NCI-H2081 (cell line): ENCODE data around the gene KRT3.

Source experiments
- DNase-seq, 2 experiments: peaks; one replicate each; lab custom pipeline; 2025; lab: John Stamatoyannopoulos, UW

The KRT3 gene

DNA sequence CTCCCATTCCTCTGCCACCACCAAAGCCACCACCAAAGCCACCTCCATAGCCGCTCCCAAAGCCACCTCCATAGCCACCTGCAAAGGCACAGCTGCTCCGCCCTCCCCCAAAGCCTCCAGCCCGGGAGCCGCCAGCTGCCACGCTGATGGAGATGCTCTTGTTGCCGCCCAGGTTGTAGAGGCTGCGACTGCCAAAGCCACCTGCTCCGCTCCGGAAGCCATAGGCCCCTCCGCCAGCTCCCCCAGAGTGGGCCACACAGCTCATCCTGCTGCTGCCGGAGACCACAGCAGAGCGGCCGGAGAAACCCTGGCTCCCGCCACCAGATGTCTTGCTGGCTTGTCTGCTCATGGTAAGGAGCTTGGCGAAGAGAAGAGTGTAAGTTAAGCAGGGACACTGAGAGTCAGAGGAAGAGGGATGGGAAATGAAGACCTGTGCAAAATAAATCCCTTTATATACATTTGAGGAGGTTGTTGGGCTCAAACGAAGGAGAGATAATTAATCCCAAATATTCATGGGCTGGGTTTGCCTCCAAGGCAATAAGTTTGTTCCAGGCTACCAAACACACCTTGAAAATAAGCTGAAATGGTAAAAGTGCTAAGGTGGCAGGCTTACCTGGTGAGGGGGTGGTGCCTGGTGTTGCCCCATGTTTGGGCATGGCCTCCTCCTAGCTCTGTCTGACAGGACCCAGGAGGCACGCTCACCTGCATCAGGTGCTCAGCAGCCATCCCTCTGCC lies at the start of gene KRT3:
Gene KRT3, minus strand, starts transcription at position 424 of the 735 bp plus-strand sequence. Its CDS starts 75 bp downstream, at position 349.
- DNase-seq = no peak

DNA sequence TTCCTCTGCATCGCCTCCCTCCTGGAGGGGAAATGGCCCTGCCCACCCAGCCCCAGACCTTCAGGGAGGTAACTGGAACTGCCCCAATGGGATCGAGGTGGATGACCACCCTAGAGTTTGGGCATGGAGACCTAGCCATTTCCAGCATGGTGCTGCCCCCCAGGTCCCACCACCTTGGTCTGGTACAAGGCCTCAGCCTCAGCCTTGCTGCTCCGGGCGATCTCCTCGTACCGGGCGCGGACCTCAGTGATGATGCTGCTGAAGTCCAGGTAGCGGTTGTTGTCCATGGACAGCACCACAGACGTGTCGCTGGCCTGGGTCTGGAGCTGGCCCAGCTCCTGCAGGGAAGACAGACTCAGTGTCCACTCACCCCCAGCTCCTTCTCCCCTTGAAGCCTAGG lies 48.5 kb upstream of the KRT3 start:
- no peak for DNase-seq

DNA sequence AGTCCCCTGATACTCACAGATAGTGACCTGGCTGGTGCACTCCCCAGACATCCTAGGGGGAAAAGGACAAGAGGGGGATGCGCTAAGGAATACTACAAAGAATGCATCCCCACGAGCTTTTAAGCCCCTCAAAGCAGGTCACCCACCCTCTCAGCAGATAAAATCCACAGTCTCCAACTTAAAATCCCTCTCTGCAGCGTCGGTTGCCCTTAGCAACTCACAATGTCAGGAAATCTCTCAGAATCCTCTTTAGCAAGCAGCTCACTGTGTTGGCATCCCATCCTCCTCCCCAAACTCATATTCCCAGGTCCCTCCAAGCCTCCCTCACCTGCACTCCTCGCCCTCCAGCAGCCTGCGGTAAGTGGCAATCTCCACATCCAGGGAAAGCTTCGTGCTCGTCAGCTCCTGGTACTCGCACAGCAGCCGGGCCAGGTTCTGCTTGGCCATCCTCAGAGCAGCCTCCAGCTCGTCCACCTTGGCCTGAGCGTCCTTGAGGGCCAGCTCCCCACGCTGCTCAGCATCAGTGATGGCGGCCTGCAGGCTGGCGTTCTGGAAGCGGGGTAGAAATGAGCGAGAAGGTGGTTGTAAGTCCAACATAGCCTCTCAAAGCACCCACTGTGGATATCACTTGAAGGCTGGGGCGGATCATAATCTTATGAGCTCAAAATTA lies 43.7 kb upstream of the KRT3 start:
- DNase-seq = no peak

DNA sequence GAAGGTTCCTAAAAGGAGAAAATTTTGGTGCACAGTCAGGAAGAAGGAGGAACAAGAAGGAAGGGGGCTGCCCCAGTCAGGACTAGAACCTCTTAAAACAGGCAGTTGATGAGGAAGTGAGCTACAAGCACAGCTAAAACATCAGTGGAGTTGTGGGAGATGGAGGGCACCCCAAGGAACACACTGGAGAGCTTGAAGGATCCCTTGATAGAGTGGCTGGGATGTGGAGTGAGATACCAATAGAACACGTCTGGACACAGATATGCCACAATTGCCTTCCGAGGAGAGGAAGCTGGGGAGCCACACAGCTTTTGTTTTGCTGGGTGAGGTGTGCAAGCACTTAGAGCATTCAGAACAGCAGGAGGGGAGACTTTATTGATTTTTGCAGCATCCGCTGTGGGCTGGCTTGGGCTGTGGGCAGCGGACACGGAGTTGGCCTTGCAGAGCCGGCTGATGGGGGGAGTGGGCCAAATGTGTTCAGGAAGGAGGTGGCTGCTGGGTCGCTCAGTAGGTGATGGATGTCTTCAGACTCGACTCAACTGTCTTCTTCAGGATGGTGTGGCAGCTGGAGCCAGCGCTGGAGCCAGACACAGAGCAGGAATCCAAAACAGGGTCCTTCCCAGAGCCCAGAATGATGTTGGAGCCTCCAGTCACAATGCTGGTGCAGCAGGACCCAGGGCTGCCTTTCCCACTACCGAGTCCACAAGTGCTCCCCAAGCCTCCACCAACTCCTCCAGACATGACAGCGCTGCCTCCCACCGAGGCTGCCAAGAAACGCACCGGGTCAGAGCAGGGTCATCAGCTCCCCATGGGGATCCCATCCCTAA lies 42.9 kb upstream of the KRT3 start:
- no peak for DNase-seq

DNA sequence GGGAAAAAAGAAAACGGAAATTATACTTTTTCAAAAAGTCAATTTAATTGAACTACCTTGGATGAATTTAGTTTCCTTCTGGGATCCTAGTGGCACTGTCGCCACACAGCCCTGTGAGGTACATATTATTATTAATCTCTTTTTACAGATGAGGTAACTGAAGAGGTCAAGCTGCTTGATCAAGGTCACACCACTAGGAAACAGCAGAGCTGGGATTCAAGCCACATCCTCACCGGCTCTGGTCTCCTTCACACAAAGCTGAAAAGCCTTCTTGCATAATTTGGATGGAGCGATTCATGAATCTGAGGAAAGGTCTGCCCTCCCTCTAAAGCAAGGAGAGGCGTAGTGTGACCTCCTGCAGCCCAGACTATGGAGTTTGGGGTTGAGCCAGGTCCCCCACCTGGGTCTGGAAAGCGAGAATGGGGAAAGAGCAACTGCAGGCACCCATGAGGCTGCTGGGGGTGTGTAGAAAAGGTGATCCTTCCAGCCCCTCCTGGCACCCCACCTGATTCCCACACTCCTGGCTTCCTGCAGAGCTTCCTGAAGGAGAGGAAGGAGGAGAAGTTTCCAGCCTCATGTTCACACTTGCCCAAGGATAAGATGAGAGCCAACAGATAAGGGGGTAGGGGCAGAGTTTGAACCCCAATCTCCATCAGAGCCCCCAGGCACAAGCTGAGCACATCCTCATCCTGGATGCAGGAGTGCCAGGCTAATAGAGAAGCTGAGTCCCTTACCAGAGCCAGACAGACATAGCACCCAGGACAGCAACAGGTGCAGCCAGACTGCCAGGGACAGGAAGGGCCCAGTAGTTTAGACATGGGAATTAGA lies 42.1 kb upstream of the KRT3 start:
- DNase-seq = no peak

DNA sequence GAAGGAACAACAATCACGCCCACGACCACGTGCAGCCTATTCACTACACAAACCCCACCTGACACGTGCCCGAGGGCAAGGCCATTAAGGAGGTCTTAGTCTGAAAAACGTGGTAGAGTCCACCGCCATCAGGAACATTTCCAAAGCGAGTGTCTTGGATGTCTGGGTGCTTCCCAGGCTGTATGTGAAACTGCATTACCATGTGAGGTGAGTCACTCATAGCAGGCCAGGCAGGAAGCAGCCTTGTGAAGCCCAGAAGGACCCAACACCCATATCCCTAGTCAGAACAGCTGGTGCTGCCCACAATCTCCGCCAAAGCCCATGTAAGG lies 41.5 kb upstream of the KRT3 start:
- DNase-seq = no peak

- DNase-seq = no peak
These were observed 40.8 kb upstream of the KRT3 start for GRCh38 chr12:52836491-52837412.

- DNase-seq = no peak
These were observed 40.1 kb upstream of the KRT3 start for GRCh38 chr12:52836042-52836466.

GRCh38 chr12:52835271-52836041 lies 39.5 kb upstream of the KRT3 start:
- DNase-seq = no peak

DNA sequence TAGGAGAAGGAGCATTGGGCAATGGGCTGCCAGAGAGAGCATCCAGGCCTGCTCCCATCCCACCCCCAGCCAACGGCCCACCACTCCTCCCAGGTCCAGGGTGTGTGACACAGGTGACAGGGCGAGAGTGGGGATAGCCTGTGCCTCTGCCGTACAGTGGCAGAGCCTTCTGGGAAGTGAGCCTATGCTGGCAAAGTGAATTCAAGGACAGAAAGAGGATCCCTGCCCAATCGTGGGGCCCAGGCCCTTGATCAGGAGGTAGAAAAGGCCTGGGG lies 38.7 kb upstream of the KRT3 start:
- DNase-seq = no peak

DNA sequence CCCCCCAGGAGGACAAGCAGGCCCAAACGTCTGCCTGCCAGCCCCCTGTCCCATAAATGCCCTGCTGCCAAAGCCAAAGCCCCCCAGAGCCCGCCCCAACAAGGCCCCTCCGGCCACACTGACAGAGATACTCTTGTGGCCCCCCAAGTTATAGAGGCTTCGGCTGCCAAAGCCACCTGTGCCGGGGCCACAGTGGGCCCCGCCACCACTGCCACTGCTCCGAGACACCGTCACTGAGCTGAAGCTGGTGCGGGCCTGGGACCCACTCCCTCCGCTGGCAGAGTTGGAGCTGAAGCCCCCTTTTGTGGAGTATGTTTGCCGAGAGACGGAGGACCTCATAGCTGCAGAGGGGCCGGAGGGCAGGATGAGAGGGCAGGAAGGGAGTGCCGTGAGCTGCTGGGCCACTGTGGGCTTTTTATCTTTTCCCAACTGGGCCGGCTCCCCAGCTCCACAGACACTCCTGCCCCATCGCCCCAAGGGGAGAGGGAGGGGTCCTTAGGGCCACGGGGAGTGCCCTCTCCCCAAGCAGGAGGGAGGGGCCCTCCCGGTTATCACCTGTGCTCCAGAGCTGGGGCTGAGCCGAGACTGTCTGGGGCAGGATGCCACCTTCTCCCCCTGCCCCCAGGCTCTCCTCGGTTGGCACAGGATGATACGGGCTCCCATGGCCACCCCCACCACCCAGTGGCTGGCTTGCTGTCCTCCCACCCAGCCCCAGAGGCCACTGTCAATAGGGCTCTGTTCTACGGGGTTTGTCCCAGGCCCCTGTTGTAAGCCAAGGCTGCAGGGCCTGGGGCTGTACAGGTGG lies 38.2 kb upstream of the KRT3 start, which contains the start of gene KRT79:
Gene KRT79, minus strand, starts transcription at position 390 of the 805 bp plus-strand sequence. Its CDS starts 51 bp downstream, at position 339.
- no peak for DNase-seq

GRCh38 chr12:52832985-52833905 lies 37.3 kb upstream of the KRT3 start:
- no peak for DNase-seq

GRCh38 chr12:52832451-52832850 lies 36.5 kb upstream of the KRT3 start:
- DNase-seq = no peak

GRCh38 chr12:52831251-52831650 lies 35.3 kb upstream of the KRT3 start:
- no peak for DNase-seq

DNA sequence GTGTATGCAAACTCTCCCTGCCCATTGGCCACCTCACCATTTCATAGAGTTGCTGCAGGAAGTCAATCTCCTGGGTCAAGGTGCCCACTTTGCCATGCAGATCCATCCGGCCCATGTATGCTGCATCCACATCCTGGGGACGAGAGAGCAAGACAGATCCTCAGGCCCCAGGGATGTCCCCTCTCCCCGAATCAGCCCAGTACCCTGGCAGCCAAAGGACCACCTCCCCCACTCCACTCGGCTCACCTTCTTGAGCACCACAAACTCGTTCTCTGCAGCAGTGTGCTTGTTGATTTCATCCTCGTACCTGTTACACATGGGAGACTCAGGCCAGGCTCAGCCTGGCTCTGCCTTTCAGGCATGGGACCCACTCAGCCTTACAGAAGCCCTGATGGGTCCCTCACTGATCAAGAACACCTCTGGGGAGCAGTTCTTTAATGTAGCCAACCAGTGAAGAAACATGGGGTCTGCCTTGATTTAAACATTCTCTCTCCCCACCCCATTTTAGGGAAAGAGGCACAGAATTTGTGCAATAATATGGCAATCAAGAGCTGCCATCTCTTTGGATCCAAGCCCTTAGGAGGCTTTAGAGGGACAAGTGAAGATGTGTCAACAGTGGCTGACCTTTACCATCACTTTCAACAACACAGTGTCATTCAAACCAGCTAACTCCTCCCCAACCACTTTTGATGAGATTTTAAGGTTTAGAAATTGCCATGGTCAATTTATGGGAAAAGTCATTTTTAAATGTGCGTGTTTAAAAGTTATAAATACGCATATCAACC lies 34.3 kb upstream of the KRT3 start:
- DNase-seq = no peak

DNA sequence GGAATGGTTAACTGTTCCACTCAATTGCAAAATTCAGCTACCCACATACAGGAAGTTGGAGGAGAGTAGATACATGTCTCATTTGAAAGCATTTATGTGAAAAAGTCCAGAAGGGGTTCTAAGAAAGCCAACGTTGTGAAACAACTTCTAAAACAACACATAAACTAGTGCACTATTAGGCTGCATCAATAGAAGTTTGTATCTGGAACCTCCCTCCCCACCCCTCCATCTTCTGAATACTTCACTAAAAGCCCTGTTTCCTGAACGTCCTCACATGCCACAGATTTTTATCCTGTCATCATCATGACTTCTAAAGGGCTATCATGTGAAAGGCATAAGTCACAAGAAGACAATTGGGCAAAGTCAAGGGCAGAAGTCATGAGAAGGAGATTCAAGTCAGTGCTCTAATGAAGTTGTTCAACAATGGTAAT lies 32.7 kb upstream of the KRT3 start:
- no peak for DNase-seq

- DNase-seq = no peak
These were observed 32.2 kb upstream of the KRT3 start for GRCh38 chr12:52828156-52828555.
